BLaER1 (cell line): Measurements from ENCODE around the gene NUFIP2.

ENCODE experiments used
- H3K27ac ChIP-seq: shearing (Covaris generic); formaldehyde crosslinking; 2 replicates; pipeline ENCODE4 v1.8.1; 2022
- H3K27me3 ChIP-seq: shearing (Covaris generic); formaldehyde crosslinking; 2 replicates; pipeline ENCODE4 v1.8.1; 2022
- H3K36me3 ChIP-seq: shearing (Covaris generic); formaldehyde crosslinking; 2 replicates; pipeline ENCODE4 v1.8.1; 2022
- H3K4me1 ChIP-seq: shearing (Covaris generic); formaldehyde crosslinking; 2 replicates; pipeline ENCODE4 v1.8.1; 2022
- H3K4me2 ChIP-seq: shearing (Covaris generic); formaldehyde crosslinking; 2 replicates; pipeline ENCODE4 v1.8.1; 2022
- H3K4me3 ChIP-seq: shearing (Covaris generic); formaldehyde crosslinking; 2 replicates; pipeline ENCODE4 v1.8.1; 2022
- H3K9ac ChIP-seq: shearing (Covaris generic); formaldehyde crosslinking; 2 replicates; pipeline ENCODE4 v1.8.1; 2022
- H3K9me3 ChIP-seq: shearing (Covaris generic); formaldehyde crosslinking; 2 replicates; pipeline ENCODE4 v1.8.1; 2022
- H4K20me1 ChIP-seq: shearing (Covaris generic); formaldehyde crosslinking; 2 replicates; pipeline ENCODE4 v1.8.1; 2022
- Cebpa-rat ChIP-seq: shearing (Covaris generic); IDR thresholded peaks from 2 replicates; pipeline ENCODE4 v1.8.1; 2022

Gene NUFIP2

DNA sequence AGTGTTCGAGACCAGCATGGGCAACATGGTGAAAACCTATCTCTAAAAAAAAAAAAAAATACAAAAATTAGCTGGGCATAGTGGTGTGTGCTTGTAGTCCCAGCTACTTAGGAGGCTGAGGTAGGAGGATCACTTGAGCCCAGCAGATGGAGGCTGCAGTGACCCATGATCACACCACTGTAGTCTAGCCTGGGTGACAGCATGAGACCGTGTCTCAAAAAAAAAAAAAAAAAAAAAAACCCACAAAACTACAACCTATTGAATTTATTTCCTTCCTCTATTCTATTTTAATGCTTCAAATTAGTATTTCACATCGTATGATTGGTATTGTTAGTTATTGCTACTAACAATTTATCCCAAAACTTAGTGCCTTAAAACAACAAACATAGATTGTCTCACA, 9.4 kb upstream of the NUFIP2 start:
- peaks cover 6% of the 10 kb centered on the region for H3K4me1 ChIP-seq
- no peak overlapping the region for H3K27ac ChIP-seq
- H3K9ac ChIP-seq: no peak overlapping the region
- TF ChIP-seq Cebpa-rat: no peak
- H3K9me3 ChIP-seq: no peaks in the 10 kb centered on the region
- no peaks in the 10 kb centered on the region for H3K36me3 ChIP-seq
- no peak overlapping the region for H3K4me3 ChIP-seq
- no peaks in the 10 kb centered on the region for H3K27me3 ChIP-seq
- no peak overlapping the region for H3K4me2 ChIP-seq
- no peaks in the 10 kb centered on the region for H4K20me1 ChIP-seq

DNA sequence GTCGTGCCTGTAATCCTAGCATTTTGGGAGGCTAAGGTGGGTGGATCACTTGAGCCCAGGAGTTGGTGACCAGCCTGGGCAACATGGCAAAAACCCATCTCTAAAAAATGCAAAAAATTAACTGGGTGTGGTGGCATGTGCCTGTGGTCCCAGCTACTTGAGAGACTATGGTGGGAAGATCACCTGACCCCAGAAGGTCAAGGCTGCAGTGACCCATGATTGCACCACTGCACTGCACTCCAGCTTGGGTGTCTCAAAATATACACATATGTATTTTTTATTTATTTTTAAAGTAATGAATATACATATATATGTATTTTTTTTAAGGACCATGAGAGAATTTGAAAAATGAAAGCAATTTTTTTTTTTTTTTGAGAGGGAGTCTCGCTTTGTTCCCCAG, 5.1 kb upstream of the NUFIP2 start:
- Histone ChIP-seq H3K4me2 (no peak overlapping the region), H3K27ac (no peak overlapping the region), H3K9ac (no peak overlapping the region), H3K4me3 (no peak overlapping the region), H3K36me3 (no peaks in the 10 kb centered on the region), H3K9me3 (no peaks in the 10 kb centered on the region), H4K20me1 (no peaks in the 10 kb centered on the region), H3K4me1 (peaks cover 13% of the 10 kb centered on the region), H3K27me3 (no peaks in the 10 kb centered on the region)
- TF ChIP-seq Cebpa-rat: no peak

GRCh38 chr17:29295420-29295819, 1.5 kb upstream of the NUFIP2 start:
- Histone ChIP-seq H3K27ac (no peak overlapping the region), H3K4me2 (peak overlapping the region; percentile 86)

DNA sequence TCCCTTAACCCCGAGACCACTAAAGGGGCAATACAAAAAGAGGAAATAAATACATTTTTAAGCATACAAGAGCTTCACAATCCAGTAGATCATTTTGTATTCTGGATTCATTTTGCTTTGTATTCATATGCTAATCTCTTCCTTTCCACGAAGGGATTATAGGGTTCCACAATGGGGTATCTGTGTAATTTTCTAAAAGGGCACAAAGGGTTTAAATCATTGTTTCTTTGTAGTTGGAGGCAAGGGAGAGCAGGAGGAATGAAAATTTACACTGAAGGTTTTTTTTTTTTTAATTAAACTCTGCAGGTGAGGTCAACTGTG, 592 bp upstream of the NUFIP2 start:
- Histone ChIP-seq H3K4me1 (peaks cover 28% of the 10 kb centered on the region), H3K4me3 (peak overlapping the region; percentile 98)
- TF ChIP-seq Cebpa-rat: no peak

More at GRCh38 chr17:29295420-29295819, 1.5 kb upstream of the NUFIP2 start:
- no peak overlapping the region for H3K4me3 ChIP-seq
- no peaks in the 10 kb centered on the region for H3K9me3 ChIP-seq
- H3K9ac ChIP-seq: no peak overlapping the region
- H4K20me1 ChIP-seq: peaks cover 26% of the 10 kb centered on the region
- H3K36me3 ChIP-seq: peaks cover 3% of the 10 kb centered on the region
- no peak for TF ChIP-seq Cebpa-rat
- no peaks in the 10 kb centered on the region for H3K27me3 ChIP-seq
- H3K4me1 ChIP-seq: peaks cover 20% of the 10 kb centered on the region

DNA sequence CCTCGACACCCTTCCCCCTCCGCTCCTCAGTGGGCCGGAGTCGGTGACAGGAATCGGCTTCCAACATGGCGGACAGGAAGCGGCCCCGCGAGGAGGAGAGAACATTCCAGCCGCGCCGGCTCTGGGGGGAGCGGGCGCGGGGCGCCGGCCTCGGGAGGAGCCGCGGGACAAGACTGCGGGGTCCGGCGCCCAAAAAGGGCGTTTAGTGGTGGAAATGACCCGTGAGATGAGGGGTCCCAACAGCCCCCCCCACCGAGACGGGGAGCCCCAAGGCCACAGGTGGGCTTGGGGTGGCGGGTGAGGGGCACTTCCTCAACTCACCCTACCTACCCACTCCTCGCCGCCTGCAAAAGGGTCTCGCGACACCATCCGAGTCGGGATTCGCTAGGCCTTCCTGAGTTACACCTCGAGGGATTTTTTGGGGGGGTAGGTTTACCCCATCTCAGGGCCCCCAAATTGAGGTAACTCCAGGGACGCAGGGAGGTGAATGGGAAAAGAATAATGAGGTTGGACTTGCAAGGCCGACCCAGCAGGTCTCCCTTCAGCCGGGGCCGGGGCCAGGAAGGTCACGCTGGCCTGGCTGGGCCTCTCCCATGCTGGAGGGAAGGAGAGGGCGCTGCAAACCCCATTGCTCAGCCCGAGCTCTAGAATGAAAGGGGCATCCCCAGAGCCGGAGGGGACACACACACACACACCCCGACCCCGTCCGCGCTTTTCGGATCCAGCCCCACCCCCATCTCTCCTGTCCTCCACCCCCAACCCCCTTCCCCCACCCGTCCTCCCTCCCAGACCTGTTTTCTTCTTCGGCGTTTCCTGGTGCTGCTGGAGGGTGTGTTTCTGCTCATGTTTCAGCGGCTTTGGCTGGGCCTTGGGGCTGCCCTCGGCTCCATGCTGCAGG, 707 bp downstream of the NUFIP2 start:
- no peaks in the 10 kb centered on the region for H3K9me3 ChIP-seq
- H3K27ac ChIP-seq: peak overlapping the region; percentile 97
- H3K9ac ChIP-seq: peak overlapping the region; percentile 97
- H3K4me3 ChIP-seq: peak overlapping the region; percentile 98
- peaks cover 40% of the 10 kb centered on the region for H3K4me1 ChIP-seq
- no peak for TF ChIP-seq Cebpa-rat
- H3K27me3 ChIP-seq: no peaks in the 10 kb centered on the region
- H4K20me1 ChIP-seq: peaks cover 48% of the 10 kb centered on the region
- peaks cover 25% of the 10 kb centered on the region for H3K36me3 ChIP-seq
- peak overlapping the region; percentile 59 for H3K4me2 ChIP-seq

More for the DNA sequence above, 592 bp upstream of the NUFIP2 start:
- no peaks in the 10 kb centered on the region for H3K9me3 ChIP-seq
- peak overlapping the region; percentile 89 for H3K27ac ChIP-seq
- H3K27me3 ChIP-seq: no peaks in the 10 kb centered on the region
- peak overlapping the region; percentile 82 for H3K9ac ChIP-seq
- H3K4me2 ChIP-seq: peak overlapping the region; percentile 86
- H4K20me1 ChIP-seq: peaks cover 35% of the 10 kb centered on the region
- peaks cover 12% of the 10 kb centered on the region for H3K36me3 ChIP-seq

- H4K20me1 ChIP-seq: peaks cover 57% of the 10 kb centered on the region
- H3K27me3 ChIP-seq: no peaks in the 10 kb centered on the region
- H3K36me3 ChIP-seq: peaks cover 34% of the 10 kb centered on the region
- peak overlapping the region; percentile 97 for H3K9ac ChIP-seq
- peak overlapping the region; percentile 97 for H3K27ac ChIP-seq
- peak overlapping the region; percentile 98 for H3K4me3 ChIP-seq
- H3K4me1 ChIP-seq: peaks cover 44% of the 10 kb centered on the region
- peak overlapping the region; percentile 89 for H3K4me2 ChIP-seq
- H3K9me3 ChIP-seq: no peaks in the 10 kb centered on the region
- TF ChIP-seq Cebpa-rat: no peak
These were observed 1.6 kb downstream of the NUFIP2 start for GRCh38 chr17:29292071-29292991.

DNA sequence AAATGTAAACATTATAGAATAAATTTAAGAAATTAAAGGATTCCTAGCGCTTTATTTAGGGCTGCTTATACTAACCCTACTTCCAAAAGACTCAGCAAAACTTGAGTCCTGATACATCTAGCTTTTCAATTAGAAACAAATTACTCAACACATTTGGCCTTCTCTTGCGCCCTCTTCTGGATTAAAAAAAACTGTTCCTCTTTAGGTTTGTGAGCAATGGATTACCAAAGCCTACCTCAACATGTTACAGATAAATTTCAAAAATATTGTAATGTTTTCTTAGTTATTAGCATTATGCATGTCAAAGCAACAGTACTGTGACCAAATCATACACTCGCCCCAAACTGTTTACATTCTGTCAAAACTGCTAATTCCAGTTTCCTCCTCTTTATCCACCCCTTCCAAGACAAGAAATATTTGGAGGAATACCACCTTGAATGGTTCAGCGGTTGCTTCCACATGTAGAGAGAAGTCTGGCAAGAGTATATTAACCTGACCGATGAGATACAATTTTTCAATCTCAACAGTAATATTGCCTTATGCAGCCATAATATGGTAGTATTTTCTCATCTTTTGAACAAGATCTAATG, 2.7 kb downstream of the NUFIP2 start:
- peaks cover 68% of the 10 kb centered on the region for H4K20me1 ChIP-seq
- TF ChIP-seq Cebpa-rat: no peak
- peaks cover 45% of the 10 kb centered on the region for H3K36me3 ChIP-seq
- no peaks in the 10 kb centered on the region for H3K9me3 ChIP-seq
- H3K9ac ChIP-seq: peak overlapping the region; percentile 97
- H3K4me1 ChIP-seq: peaks cover 52% of the 10 kb centered on the region
- peak overlapping the region; percentile 98 for H3K4me3 ChIP-seq
- H3K27me3 ChIP-seq: no peaks in the 10 kb centered on the region
- peak overlapping the region; percentile 89 for H3K4me2 ChIP-seq
- H3K27ac ChIP-seq: no peak overlapping the region

DNA sequence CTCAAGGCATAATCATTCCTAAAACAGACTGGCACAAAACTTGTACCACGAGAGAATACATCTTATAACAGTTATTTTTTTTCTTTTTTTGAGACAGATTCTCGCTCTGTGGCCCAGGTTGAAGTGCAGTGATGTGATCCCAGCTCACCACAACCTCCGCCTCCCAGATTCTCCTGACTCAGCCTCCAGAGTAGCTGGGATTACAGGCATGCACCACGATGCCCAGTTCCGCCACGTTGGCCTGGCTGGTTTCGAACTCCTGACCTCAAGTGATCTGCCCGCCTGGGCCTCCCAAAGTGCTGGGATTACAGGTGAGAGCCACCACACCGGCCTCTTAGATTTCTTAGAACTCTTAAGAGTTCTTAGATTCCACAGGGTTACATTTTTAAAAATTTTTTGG, 4.1 kb downstream of the NUFIP2 start:
- Histone ChIP-seq H3K4me1 (peaks cover 48% of the 10 kb centered on the region), H3K36me3 (peaks cover 59% of the 10 kb centered on the region), H3K27me3 (no peaks in the 10 kb centered on the region), H3K9ac (peak overlapping the region; percentile 31; the same call in 1 of the 2 replicates), H3K9me3 (no peaks in the 10 kb centered on the region), H3K4me2 (peak overlapping the region; percentile 89), H3K4me3 (no peak overlapping the region), H4K20me1 (peaks cover 82% of the 10 kb centered on the region), H3K27ac (no peak overlapping the region)
- TF ChIP-seq Cebpa-rat: no peak

DNA sequence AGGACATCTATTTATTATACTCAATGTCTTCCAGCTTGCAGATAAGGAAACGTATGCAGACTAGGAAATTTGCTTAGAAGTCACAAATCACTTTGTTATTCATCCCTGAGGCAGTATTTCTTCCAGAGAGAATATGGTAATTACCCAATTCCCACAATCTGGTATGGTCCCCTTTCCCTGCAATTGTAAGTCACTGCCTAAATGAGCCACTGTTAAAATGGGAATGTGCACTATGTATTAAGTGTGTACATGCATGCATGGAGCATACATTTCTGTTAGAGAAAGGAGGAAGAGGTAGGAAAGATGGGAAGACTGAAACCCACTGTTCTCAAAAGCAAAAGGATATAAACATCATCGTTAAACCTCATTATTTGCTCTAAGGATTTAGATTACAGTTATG, 10.0 kb downstream of the NUFIP2 start:
- H3K4me2 ChIP-seq: 0 out of 2 replicates have a peak overlapping the region, but pooled peaks have one; percentile 32
- no peaks in the 10 kb centered on the region for H3K27me3 ChIP-seq
- H3K9me3 ChIP-seq: peaks cover 39% of the 10 kb centered on the region
- H3K36me3 ChIP-seq: peaks cover 100% of the 10 kb centered on the region
- no peak overlapping the region for H3K27ac ChIP-seq
- no peak overlapping the region for H3K9ac ChIP-seq
- H3K4me1 ChIP-seq: peaks cover 31% of the 10 kb centered on the region
- no peak overlapping the region for H3K4me3 ChIP-seq
- no peak for TF ChIP-seq Cebpa-rat
- peaks cover 100% of the 10 kb centered on the region for H4K20me1 ChIP-seq
